Uterine smooth muscle cell (primary cell): Measurements from ENCODE around the gene PRRG1. TPM values are rescaled to one million over a fixed set of nuclear protein-coding genes. Genes with fewer than 3 reads are reported as not detected.

Experiments used
- total RNA-seq: library from RNA; depleted of rRNA; stranded (reverse); fragments of >200 nt; gene quantifications from 2 replicates; pipeline ENCODE4 v1.2.3, GENCODE V29; 2014

PRRG1 gene
- 7.7 and 8.6 TPM in 2 replicates for total RNA-seq

GRCh38 chrX:37349221-37350033 lies at the start of gene PRRG1:
PRRG1 (plus strand) TSS chrX:37349364; CDS start chrX:37406250, 56,886 bp downstream.

Other genes with a start within 250 kb of the PRRG1 start
- gene LANCL3, start 222.3 kb downstream of the PRRG1 start, total RNA-seq, result 0.11 and 0.12 TPM in 2 replicates